GM12872 (cell line): ENCODE data around the gene LIPT2.

Experiments
- CTCF ChIP-seq: IDR thresholded peaks from 3 replicates; pipeline ENCODE4 v1.5.1; 2011; ENCODE audit warnings: low read depth, mild to moderate bottlenecking, low read length, moderate library complexity; ENCODE audit not compliant: insufficient read depth

LIPT2 gene

GRCh38 chr11:74519710-74520109 lies 26.2 kb upstream of the LIPT2 start:
- no peak for TF ChIP-seq CTCF

GRCh38 chr11:74507582-74507981 lies 14.1 kb upstream of the LIPT2 start:
- no peak for TF ChIP-seq CTCF

GRCh38 chr11:74506823-74507222 lies 13.3 kb upstream of the LIPT2 start:
- no peak for TF ChIP-seq CTCF

GRCh38 chr11:74505911-74506310 lies 12.4 kb upstream of the LIPT2 start:
- TF ChIP-seq CTCF: no peak

- TF ChIP-seq CTCF: no peak
Measured at GRCh38 chr11:74504100-74504691, 10.7 kb upstream of the LIPT2 start.

GRCh38 chr11:74494916-74495315 lies 1.4 kb upstream of the LIPT2 start:
- TF ChIP-seq CTCF: no peak

GRCh38 chr11:74493791-74494630 lies 487 bp upstream of the LIPT2 start:
- TF ChIP-seq CTCF: no peak
